HG03354 (cell line): Measurements from ENCODE around the gene RNF144A.

Source experiments
- ATAC-seq: cut with Tn5 transposase; IDR thresholded peaks from one replicate; pipeline ENCODE4 v1.9.1; 2021; ENCODE audit warnings: mild to moderate bottlenecking; ENCODE audit not compliant: unreplicated experiment, poor library complexity, severe bottlenecking

RNF144A gene

DNA sequence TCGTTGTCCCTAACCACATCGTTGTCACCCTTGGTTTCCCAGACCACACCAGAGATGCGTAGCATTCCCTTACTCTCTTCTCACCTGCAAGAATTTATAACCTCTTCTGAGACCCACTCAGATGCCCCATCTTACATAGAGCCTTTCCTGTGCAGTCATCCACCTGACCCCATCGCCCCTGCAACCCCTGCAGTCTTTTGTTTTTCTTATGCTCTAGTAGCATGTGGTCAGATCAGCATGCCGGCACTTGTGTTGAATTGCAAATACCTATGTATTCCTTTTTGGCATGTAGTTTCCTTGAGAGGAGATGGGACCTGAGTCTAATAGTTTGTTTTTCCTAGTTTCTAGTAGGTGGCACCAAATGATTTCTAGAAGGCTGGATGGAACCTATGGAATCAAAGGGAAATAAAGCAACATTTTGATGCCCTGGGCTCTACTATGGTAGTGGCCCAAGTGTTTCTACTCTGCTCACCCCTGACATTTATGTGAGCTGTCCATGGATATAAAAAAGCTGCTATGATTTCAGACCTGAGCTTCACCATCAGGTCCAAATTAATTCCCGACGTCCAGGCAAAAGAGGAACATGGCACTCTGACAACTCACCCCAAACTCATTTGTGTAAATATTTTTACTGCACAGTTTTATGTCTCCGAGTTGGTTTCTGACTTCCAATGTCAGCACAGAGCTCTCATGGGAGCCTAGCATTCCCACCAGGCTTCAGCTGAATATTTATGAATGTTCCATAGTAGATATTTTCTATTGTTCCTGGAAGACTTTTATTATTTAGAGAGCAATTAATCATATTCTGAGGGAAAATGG, 143.6 kb downstream of the RNF144A start:
- no peak for ATAC-seq

DNA sequence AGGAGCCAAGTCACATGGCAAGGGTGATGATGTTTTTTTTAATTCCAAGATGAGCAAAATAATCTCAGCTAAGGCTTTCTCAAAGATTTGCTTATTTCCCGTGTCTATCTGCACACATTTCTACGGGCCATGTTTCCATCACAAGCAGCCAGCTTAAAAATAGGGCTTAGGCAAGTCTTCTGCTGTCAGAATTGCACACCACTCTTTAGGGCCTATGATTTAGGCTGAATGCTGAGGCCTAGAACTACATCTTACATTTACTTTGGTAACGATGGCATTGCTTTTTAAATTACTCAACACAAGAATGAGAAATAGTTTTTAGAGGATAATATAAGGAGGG, 144.2 kb downstream of the RNF144A start:
- no peak for ATAC-seq

DNA sequence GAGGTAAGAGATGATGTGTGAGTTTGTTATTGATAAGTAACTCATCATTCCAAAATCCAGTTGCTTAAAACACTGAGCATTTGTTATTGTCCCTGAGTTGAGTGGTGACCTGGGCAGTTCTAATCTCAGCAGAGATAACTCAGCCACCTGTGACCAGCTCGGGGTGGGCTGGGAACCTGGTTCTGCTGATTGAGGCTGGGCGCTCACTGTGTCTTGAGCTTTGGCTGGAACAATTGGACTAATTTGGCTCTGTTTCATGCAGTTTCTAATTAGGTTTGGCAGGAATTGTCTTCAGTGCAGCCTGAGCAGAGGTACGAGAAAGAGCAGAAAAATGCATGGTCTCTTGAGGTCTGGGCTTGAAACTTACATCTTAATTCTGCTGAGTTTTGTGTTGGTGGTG, 144.7 kb downstream of the RNF144A start:
- no peak for ATAC-seq

DNA sequence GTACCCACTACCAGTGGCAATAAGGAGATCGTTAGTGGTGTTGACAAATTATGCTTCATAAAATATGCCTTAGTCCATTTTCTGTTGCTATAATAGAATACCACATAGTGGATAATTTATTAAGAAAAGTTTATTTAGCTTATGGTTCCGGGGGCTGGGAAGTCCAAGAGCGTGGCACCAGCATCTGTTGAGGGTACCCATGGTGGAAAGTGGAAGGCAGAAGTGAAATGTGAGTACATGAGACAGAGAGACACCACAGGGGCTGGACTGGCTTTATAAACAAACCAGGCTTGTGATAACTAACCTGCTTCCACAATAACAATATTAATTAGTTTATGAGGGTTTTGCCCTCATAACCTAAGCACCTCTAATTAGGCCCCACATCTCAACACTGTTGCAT, 146.6 kb downstream of the RNF144A start:
- ATAC-seq: no peak

DNA sequence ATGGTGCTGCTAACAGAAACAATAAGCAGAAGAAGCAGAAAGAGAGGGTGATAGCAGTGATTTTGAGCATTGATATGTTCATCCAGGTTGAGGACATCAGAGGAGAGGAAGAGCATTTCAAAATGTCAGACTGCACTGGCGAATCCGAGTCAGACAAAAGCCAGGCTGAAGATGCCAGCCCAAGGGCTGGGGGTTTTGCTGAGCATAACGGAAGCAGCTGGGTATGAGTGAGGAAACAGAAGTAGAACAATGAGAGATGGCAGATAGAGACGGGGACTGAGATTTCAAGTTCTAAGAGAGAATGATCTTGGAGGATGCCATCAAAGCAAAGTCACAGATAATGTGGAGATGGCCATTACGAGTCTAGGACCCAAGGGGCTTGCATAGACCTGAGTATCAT, 151.2 kb downstream of the RNF144A start:
- no peak for ATAC-seq

DNA sequence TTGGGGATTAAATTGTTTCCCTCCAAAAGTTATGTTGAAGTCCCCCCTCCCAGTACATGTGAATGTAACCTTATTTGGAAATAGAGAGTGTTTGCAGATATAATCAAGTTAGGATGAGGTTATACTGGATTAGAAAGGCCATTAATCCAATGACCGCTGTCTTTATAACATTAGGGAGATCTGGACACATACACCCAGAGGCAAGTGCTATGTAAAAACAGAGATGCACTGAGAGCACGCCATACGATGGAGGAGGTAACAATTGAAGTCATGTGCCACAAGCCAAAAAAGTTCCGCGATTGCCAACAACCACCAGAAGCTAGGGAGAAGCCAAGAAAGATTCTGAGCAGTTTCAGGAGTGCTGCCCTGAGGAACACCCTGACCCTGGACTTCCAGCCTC, 153.3 kb downstream of the RNF144A start:
- ATAC-seq: no peak

DNA sequence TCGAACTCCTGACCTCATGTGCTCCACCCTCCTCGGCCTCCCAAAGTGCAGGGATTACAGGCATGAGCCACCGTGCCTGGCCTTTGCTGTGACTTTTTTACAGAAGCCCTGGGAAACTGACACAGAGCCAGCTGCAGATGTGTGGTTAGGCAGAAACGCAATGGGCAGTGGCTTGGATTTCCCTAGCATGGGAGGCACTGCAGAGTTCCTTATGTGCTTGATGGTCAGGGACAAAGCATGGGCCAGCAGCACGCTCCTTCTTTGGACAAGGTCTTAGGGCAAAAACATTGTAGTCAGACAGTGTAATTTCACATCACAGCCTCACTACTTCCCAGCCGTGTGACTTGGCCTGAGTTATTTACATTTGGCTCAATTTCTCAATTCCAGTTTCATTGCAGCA, 153.9 kb downstream of the RNF144A start:
- no peak for ATAC-seq

DNA sequence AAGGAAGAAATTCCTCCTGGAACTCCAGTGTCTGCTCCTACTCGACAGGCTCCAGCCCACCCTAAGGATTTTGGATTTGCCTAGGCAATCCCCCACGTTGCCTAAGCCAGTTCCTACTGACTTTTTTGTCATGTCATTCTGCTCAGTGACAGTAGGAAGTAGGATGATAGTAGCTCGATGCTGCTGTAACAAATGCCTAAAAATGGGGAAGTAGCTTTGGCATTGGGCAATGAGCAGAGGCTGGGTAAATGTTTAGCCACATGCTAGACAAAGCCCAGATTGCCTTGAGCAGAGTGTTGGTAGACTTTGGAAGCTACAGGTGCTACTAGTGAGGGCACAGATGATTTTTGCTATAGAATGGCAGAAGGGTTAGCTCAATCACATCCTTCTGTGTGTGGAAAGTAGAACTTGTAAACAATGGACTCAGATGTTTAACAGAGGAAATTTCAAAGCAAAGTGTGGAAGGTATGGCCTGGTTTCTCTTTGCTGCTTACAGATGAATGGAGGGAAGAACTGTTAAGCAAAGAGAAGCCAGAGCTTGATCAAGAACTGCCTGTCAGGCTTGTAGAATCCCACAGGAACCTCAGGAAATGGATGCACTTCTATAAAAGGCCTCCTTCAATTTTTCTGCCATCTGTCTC, 154.8 kb downstream of the RNF144A start:
- peak; percentile 84 for ATAC-seq

DNA sequence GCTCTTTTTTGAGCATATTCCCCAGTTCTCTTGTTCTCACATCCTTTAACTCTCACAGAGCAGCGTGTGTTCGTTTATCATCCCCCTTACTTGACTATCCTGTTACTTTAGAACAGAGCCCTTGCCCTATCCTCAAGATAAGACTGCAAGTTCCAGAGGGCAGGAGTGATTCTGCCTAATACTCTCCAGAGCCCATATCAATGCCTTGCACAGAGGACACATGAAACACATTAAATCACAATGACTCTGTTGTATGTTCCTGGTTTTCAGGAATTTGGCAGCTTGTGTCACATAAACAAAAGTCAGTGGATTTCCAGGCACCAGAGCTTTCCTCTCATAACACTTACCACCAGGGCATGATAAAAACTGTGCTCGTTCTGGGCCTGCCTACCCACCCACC, 156.7 kb downstream of the RNF144A start:
- no peak for ATAC-seq

DNA sequence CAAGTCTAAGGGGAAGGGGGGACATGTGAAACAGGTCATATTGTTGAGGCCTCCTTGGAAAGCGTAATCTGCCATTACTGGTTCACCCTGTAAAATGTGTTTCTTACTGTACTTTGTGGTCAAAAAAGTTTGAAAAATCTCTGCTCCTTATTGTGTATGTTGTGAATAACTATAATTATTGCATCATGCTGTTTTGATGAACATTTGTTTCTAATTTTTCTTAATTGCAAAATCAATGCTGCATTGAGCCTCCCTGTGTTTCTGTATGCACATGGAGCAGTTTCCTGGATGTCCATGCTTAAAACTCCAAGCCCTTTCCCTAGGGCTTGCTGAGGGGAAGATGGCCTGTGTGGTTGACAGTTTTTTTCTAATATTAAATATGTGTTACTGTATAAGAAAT, 158.6 kb downstream of the RNF144A start:
- ATAC-seq: no peak

DNA sequence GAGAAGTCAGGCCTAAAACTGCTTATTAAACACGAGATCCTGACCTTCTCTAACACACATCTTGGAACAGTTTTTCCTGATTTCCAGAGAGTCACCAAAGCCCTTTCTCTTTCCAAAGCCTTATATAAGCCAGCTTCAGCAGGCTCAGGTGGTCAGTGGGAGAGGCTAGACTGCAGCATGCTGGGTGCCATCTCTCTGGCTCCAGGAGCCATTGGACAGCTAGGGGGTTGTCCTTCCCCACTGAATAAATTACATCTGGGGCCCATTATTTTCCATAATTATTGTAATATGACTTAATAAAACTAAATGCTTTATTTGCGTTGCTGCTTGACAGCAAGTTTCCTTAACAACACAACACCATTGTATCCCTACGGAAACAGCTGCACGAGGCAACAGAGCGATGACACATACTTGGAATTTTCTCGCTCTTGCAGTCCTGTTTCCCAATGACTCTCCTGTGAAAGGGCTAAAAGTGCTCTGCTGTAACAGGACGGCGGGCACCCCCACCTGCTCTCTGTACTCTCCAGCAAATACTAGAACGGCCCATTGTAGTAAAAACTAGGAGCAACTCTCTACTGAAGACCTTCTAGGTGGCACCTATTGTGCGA, 160.6 kb downstream of the RNF144A start:
- ATAC-seq: no peak

DNA sequence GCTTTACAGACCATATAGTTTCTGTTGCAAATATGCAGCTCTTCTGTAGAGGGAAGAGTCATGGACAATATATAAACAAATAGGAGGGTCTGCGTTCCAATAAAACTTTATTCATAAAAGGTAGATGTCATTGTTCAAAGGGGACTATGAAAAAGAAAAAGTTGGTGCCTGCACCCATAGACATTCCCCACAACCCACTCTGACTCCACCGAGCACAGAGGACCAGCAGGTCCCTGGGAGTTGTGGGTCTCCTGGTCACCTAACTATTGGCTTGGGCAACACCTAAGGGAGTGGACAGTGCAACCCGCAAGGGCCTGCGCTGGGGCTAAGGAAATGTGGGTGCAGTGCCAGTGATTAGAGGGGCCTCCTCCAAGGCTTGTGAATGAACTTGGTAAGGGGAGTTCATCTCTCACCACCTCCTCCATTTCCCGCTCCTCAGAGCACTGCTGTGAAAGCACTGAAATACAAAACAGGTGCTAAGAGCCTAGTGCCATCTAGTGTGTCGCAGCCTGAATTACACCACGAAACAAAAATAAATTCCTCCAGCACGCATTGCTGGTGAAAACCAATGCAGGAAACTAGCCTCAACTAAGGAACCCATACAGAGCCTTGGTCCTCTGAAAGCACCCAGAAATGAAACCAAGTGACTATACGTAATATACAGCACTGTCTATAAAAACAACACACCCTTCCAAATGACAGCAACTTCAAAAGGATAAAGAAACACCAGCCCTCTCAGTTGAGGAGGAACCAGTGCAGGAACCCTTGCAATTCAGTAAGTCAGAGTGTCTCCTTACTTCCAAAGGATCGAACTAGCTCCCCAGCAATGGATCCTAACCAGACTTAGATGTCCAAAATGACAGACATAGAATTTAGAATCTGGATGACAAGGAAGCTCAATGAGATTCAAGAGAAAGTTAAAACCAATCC, 166.6 kb downstream of the RNF144A start:
- no peak for ATAC-seq

DNA sequence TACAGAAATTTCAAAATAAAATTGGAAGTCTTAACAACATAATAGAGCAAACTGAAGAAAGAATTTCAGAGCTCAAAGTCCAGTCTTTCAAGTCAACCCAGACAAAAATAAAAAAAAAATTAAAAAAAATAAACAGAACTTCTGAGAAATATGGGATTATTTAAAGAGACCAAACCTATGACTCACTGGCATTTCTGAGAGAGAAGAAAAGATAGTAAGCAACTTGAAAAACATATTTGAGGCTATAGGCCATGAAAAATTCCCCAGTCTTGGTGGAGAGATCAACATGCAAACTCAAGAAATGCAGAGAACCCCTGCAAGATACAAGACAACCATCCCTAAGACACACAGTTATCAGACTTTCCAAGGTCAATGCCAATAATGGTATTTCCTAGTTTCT, 167.4 kb downstream of the RNF144A start:
- no peak for ATAC-seq

DNA sequence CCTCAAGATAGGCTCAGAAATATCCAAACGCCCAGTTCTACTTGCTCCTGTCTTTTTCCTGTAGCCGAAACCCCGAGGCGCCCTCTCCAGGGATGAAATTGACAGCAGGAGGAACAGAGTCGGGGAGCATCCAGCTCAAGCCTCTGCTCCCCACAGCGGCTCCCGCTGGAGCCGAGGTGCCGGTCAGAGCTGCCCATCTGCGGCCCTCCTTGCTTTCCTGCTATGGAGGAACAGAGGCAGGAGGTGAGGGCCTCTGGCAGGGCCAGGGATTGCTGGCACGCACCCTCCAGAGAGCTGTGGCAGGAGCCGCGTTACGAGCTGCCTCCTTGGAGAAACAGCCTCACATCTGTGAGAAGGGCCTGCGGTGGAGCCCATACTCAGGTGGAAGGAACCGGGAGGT, 172.1 kb downstream of the RNF144A start:
- ATAC-seq: no peak

DNA sequence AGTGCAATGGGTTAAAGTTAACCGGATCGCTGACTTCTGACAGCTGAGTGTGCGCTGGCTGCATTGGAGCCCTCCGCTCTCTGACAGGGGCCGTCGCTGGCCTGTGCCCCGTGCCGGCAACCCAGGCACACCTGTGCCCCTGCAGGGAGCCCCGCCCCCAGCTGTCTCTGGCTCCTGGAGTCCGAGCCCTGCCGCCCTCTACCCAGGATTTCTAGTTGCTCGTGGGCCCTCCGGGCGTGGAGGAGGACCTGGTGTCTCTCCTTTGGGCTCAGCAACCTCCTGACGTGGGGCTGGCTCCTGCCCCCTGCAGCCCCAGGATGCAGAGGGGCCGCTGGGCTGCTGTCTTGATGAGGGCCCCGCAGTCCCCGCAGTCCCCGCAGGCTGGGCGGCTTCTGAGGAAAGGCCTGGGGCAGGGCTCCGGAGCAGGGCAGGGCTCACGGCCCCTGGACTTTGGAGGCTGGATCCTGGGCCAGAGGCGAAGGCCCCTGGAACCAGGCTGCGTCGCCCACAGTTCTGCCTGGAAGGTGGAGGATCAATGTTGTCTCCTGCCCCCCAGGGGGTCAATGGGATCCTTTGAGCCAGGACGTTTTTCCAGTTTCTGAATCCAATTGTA, 172.8 kb downstream of the RNF144A start:
- no peak for ATAC-seq

DNA sequence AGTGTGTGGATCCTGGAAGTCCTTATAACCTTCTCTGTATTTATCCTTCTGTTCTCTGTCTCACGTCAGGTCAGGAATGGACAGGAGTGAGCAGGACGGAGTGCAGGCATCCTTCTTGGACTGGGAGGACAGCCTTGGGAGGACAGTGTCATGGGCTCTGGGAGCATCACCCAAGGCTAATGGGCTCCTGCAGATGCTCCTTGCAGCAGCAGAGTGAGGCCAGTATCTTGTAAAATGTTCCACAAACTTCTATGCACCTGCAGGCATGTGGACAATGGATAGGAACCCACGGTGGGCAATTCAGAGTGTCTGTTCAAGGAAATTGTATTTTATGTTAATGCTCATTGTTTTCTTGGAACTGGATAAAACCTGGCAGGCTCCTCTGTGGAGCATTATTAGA, 176.2 kb downstream of the RNF144A start:
- ATAC-seq: no peak
